NCI-H1092 (cell line): Measurements from ENCODE around the gene ATP10A.

ENCODE experiments used
- DNase-seq: peaks from one replicate; lab custom pipeline; 2025; lab: John Stamatoyannopoulos, UW

ATP10A gene

DNA sequence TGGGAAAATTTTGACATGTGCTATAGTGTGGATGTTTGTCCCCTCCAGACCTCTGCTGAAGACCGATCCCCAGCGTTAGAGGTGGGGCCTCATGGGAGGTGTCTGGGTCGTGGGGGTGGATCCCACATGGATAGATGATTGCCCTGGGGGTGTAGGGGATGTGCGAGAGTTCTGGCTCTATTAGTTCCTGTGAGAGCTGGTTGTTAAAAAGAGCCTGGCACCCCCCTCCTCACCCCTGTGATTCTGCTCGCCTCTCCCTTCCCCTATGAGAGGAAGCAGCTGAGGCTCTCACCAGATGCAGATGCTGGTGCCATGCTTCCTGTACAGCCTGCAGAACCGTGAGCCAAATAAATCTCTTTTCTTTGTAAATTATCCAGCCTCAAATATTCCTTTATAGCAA is 67.4 kb downstream of the ATP10A start:
- no peak for DNase-seq

DNA sequence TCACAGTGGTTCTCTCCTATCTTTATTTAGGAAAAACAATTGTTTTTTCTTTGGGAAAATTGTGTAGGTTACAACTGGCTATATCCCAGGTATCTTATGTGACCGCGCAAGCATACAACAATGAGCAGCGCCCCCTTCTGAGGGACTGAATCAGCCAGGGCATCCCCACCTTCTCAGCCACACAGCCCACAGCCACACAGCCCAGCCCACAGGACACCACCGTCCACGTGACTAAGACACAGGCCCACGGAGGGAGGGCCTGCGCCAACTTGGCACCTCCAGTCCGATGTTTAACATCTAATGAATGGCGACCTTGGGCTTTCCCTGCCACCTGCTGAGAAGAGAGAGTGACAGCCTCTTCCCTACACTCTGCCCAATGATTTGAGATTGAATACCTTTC is 68.1 kb downstream of the ATP10A start:
- no peak for DNase-seq

DNA sequence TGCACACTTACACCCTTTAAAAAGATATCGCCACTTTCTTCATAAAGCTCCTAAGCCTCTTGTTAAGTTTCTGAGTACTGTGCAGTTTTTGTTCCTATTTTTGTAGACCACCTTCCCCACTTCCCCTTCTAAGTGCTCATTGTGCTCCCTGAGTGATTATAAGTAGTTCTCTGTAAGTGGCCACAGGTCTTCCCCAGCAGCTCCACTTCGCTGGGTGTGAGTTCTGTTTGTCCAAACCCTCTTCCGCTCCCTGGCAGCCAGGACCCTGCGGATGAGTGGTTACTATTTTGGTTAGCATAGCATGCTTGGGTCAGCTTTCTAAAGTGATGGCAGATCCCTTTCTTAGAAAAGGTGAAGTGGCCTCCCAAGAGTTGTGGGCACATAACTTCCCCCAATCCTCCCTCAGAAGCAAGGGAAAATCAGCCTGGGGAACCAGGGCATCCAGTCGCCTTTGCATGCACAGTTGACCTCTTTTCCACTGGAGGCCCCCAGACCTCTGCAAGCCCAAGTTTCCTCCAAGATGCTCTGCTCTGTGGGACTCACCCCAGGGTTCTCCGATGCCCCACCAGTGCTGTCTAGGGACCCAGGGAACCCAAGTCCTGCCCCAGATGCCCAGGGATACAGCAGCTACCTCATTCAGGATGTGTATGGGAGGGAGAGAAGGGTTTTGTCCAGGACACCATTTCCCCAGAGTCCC is 69.6 kb downstream of the ATP10A start:
- no peak for DNase-seq

DNA sequence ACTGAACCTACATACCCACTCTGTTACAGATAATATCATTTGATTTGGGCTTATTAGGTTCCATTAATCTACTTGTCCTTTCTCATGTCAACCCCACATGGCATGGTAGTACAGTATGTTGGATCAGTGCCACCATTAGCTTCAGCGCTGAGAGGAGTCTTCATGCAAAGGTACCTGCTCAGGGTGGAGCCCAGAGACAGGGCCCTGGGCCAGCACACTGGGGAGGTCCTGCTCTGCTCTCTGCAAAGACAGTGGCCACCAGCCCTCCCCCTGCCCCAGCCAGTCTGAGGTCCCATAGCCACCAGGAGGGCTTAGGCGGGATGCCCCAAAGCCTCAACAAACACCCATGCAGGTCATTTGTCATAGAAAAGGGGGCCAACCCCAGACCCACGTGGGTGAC is 71.0 kb downstream of the ATP10A start:
- no peak for DNase-seq

DNA sequence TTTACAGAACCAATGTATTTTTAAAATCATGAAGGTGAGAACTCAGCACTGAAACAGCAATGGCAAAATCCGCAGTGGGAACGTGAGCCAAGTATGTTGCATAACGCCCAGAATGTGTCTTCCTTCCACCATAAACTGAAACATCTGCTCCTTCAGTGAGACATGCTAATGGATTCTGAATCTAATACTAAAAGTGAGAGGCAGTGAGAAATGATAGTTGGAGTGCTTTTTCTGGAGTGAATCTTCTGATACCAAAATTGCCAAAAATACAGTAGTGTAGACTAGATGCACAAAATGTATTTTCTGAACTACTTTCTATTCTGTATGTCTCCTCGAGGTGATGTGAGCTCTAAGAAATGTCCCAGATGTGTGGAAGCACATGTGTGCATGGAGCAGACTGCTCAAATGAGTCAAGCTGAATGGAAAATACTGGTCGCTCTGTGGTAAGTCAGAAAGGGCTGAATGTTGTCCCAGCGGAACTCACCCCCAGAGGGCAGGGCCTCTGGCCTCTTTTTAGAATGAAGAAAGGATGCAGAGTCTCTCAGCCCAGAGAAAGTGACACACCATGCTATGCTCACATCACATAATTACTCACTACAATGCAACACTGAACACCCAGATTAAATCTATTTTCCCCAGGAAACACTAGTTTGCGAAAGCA is 73.0 kb downstream of the ATP10A start:
- no peak for DNase-seq

DNA sequence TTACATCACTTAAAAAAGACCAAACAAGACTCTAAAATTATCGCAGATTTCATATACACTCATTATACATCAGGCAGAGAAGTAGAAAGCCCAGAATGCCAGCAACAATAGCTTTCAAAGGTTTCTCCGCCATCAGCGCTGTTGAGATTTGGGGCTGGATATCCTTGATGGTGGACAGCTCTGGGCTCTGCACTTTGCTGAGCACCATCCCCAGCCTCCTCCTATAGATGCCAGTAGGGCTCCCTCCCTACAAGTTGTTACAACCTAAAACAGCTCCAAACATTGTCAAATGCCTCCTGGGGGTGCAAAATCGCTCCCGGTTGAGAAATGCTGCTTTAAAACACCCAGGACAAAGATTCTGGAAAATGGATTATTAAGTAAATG is 73.5 kb downstream of the ATP10A start:
- no peak for DNase-seq

DNA sequence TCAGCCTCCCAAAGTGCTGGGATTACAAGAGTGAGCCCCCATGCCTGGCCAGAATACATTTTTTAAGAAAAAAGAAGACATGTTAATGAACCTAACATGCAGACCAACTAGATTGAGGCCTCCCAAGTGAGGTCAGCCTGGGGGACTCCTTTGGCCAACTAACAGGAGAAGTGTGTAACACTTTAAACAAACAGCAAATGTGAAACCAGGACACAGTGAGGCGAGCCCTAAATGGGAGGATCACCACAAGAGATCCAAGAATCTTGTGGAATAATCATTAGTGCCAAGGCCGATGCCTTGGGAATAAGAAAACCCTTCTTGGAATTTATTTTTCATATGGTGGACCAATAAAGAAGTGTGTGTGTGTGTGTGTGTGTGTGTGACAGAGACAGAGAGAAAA is 73.9 kb downstream of the ATP10A start:
- DNase-seq, result no peak

DNA sequence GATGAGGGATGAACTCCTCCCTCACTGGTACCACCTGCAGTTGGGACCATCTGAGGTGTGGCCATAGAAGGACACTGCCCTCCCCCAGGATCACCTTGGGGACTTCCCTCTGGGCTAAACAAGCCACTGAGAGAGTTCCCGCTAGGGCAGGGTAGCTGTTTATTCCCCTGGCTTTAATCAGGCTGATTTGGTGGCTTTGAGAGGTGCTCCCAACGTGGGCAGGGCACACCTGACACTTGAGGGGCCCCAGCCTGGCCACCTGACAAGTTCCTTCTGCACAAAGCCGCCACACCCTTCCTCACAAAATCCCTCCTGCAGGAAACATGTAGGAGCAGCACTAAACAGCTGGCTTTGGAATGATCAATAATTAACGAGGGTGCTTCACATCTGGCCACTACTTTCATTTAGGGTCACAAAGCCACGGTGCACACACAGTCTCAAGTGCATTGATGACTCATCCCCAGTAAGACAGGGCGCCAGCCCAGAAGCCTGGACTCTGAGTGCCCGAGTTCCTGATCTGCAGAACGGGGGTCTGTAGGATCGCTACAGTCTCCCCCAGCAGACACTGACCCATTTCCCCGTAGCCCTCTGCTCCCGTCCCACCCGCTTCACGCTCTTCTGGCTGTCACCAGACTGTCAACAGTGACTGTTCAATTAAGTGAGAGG is 75.1 kb downstream of the ATP10A start:
- DNase-seq, result no peak

DNA sequence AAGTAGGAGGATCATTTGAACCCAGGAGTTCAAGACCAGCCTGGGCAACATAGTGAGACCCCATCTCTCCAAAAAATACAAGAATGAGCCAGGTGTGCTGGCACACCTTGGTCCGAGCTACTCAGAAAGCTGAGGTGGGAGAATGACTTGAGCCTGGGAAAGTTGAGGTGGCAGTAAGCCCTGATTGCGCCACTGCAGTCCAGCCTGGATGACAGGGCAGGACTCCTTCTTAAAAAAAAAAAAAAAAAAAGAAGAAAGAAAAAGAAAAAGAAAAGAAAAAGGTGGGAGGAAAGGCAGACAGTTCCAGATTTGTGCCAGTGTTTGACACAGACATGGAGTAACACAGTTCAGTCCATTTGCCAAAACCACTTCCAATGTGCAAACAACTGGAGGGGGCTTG is 75.7 kb downstream of the ATP10A start:
- no peak for DNase-seq

DNA sequence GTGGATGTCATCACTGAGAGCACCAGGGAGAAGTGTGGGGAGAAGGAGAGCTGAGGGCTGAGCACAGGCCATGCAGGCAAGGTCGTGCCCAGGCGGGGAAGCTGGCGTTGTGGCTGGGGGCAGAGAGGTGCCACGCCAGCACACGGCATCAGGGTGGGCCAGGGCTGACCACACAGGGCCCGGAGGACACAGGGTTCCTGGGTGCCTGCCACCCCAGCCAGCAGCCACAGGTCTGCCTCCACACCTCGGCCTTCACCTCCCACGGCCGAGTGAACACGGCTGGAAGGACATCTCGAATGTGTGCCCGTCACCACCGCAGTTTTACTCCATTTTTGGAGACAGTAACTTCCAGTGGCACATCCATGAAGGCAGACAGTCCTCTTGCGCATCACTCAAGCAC is 77.1 kb downstream of the ATP10A start:
- DNase-seq, result no peak

DNA sequence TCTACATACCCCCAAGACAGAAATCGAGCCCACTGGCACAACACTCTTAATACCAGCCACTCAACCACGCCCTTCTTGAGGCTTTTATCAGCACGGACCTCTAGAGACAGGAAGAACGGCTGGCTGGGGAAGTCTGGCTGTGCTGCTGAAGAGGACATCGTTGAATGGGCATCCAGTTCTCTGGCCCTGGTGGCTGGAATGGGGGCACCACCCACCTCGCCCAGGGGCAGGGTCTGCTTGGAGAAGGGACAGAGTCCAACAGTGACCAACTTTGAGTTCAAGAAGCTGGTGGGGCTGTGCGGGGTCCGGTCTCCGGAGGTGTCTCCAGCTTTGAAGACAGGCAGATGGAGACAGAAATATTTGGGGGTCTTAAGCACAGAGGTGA is 77.5 kb downstream of the ATP10A start:
- no peak for DNase-seq

DNA sequence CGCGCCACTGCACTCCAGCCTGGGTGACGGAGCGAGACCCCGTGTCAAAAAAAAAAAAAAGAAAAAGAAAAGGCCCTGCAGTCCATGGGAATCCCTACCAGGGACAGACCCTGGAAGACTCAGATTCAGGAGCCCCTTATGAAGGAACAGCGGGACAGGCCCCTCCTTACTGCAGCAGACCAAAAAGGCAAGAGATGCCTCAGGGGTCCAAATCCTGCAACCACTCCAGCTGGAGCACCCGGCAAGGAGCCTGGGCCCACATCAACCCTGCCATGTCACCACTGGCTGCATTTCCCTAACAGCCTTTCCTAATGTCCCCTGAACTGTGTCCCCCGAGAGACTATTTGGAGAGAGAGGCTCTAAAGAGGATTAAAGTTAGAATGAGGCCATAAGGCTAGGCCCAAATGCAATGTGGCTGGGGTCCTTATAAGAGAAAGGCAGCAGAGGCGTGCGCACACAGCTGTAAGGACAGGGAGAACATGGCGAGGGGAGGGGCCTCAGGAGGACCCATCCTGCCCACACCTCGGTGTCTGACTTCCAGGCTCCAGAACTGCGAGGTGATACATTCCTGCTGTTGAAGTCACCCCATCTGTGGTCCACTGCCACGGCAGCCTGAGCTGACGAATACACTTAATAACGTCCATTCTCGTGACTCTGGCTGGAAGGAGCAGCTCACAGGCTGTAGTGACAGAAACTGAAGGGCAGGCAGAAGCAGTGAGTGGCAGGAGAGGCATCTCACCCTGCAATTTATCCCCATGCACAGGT is 78.1 kb downstream of the ATP10A start:
- no peak for DNase-seq

DNA sequence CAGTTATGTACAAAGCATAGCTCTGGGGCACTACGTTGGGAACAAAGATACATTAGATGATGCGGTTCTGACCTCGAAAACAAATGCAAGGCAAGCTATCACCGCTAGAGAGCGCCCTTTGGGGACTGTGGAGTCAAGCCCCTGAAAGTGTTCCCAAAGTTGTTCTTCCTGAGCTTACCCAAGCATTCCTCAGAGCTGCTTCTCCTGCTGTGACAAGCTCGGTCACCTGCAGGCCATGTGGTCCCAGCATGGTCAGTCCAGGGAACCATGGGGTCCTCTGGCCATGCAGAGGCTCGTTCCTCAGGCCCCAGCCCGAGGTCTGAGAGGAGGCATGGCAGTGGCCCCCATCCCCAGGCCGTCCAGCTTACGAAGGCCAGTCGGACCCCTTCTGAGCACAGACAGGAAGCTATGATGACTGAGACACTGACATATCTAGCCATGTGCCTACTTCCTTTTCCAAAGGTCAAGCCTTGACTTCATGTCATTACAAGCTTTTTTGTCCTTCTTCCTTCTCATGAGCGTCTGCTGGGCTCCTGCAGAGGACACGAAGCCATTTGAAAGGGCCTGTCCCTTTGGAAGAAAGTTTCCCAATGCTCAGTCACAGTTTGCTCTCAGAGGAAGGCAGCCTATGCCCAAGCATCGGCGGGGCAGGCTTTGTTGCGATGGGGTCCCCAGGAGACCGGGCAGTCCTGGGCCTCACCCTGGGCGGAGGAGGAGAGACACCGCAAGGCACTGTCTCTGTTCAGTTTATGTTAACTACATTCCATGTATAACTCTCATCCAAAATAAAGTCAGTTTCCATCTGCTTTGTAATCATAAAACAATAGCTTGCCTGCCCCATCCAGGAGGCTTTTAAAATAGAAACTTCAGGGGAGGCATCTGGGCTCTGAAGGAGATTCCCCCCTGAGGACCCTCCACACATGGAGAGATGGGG is 79.3 kb downstream of the ATP10A start:
- no peak for DNase-seq

DNA sequence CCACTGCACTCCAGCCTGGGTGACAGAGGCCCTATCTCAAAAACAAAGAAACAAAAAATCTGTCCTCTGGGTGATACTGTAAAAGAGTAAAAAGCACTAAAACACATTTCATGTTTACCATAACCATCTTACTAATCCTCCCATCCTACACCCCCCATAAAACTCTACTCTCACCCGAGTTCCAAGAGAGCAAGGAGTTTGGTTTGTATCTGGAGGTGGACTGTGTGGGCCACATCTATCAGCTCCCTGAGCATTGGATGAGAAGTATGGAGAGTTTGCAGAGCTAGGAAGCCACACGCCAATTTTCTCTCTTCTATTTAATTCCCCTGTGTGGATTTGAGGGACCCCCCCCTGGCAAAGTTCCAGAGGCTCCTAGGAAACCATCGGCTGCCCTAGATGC is 80.0 kb downstream of the ATP10A start:
- DNase-seq, result no peak

DNA sequence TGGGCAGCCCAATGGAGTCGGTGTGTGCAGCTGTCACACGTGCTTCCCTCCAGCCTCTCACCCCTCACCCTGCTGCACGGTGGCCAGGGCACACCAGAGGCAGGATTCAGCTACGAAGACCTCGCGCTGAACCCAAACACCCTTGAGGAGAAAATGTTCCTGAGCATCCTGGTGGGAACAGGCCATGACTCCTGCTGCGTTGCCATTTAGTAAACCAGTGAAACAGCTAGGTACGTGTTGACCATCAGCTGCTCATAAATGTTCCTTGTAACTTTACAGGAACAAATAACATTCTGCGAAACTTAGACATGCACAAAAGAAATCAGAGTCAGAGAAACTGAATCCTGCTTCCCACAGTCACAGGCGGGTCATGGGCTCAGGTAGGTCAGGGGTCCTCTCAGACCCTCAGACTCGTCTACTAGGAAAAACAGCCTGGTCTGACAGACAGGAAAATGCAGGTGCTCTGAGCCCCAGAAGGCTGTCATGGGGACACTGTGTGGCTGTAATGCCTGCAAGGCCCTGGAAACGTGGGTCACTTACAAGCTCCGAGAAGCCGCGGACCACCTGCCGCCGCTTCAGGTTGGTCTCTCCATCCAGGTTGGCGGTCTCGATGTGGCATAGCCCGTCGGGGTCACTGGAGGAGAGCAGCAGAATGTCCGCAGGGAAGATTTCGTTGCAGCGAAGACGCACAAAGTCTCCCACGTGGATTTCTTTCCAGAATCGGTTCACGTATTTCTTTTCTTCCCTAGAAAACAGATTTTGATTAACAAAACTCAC is 82.5 kb downstream of the ATP10A start:
- DNase-seq, result no peak

DNA sequence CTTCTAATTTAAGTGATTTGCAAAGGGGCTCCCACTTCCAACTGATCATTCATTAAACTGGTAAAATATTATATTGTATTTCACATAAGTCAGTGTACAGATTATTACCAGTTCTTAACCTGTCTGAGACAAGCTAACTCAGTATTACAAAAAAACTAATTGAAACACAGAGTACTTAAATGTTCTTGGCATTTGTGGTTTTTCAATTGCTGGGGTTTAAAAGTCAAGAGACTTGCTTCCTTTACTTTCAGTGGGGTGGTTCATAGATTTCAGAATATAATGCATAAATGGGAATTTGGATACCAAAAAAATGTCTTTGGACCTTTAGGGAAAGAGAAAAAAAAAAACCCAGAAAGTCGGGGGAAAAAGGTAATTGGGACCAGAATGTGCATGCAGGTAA is 85.0 kb downstream of the ATP10A start:
- no peak for DNase-seq

DNA sequence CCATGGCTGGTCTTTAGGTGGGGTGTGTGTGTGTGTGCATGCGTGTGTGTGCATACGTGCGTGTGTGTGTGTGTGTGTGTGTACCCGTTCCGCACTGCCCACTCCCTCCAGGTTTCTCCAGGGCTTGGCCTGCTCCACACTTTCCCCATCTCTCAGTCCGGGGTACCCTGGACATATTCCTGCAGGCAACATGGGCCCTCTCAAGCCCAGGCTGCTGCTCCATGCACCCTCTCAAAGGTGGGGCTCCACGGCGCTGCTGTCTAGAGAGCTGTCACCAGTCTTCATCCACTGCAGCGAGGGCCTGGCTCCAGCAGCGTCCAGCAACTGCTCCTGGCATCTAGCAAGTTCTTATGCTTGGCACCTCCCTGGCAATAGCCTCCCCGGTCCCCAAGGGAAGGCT is 86.1 kb downstream of the ATP10A start:
- no peak for DNase-seq

DNA sequence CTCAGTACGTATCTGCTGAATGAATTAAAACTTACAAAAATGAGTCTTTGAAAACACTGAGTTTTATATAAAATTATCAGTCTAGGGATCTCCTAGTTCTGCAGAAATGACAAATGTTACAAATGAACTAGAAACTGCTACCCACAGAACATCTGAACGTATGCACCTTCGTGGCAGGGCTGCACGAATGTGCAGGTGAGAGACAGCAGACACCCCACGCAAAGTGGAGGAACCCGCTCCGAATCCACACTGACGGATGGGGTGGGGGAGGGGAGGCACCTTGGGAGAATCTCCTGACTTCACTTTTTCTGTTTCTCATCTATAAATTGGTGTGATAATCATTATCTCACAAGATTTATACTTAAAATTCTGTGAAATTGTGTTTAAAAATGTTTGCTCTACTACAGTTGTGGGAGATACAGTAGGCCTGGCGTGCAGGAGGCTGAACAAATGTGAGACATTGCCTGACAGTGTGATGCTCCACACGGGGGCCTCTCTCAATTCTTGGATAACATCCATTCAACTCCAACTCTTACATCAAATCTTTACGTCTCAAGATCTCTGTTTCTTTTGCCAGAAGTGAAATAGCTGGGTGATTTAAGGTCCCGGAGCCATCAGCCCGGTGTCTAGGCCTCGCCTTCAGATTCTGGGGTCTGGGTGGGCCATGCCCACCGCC is 86.9 kb downstream of the ATP10A start:
- no peak for DNase-seq

DNA sequence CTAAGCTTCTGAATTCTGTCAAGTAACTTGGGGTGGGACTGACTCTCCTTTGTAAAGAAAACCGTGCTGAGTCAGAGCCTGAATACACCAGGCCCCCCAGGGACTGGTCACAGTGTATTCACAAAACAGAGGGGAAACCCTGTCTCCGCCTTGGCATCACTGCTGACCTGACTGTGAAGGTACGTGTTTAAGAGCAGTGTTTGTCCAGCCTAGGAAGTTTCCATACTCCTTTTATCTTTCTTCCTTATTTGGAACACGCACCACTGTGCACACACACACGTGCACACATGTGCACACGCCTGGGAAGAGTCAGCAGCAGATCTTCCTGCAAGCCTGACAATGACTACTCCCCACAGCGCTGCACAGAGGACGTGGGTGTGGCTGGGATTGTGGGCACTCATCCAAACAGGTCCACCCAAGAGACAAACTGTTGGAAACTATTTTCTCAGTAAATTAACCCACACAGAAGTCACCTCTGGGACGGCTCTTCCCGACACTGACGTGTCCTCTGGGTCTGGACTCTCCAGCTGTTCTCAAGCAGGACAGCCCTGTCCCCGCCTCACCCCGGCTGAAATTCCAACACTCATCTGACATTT is 87.7 kb downstream of the ATP10A start:
- no peak for DNase-seq

DNA sequence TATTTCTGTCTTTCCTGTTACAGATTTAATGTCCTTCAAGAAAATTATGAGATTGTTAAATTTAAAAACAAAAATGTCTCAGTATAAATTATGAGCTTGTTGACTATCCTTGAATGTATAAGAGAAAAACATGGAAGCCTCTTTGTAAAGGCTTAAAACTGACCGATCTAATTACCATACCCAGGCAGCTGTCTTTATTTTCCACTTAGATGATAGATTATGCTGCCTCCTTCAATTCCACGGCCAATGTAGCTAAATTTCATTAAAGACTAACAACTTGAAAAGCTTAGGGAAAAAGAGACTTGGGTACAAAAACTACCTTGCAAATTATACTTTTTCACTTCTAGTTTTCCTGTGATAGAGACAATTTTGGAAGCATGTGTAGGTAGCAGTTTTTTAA is 88.3 kb downstream of the ATP10A start:
- DNase-seq, result no peak
